ENCODE measurements around the gene RGS17.
A peak's percentile ranks its signal among the peaks of the same experiment; 100 is the strongest.
"Not testable (repeated sequence)": the region's sequence is repeated elsewhere in the genome, so short reads cannot be mapped to it uniquely, and the experiment has no call there.

RGS17 gene

DNA sequence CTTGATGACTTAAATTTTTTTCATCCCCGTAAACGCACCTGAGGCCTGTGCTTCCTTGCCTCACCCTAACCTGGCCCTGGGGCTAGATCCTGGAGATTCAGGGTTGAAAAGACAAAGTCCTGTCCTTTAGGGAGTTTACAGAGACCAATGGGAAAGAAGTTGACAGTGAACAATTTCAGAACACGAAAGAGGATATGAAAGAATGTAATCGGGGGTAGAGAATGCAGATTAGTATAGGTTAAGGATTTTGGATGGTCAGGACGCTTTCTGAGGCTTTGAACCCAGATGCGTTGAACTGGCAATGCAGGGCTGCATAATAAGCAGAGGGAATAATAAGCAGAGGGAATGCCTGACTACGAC, 146.6 kb downstream of the RGS17 start:
- no peak for DNase-seq (ENCODE audit: low read depth in 2 of 2)

DNA sequence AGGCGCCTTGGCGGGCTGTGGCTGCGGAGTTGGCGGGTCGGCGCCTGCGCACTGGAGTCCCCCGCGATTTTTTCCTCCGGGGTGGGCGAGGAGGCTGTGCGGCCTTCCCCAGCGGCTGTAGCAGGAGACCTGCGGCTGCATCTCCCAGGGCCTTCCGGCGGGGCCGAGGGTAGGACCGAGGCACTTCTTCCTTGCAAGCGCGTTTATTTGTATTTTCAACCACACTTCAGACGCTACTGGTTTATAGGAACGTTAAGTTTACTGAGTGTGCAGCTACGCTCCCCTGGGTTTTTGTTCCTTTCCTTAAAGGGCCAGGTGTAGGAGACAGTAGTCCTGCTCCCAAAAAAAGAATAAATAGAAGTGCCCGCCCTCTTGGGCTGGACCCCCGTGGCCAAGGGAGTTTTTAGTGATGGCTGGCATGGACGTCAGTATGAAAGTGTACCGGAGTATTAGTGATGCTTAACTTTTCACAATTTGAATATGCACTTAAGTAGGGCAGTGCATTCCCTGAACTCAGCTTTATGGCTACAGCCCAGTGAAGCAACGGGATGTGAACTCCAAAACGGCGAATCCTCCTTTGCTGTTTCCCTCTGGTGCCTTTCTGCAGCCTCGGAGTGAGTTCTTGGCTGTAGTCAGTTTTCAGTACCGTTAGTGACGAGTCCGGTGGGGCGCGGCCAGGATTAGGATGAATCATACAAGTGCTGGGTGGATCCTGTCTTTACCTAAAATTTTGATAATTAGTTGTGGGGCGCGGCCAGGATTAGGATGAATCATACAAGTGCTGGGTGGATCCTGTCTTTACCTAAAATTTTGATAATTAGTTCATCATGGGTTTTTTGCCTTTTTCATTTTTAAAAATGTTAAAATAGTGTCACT, 147.2 kb downstream of the RGS17 start:
- DNase-seq (ENCODE audit: low read depth in 2 of 2): peak; percentile 85 to 89

DNA sequence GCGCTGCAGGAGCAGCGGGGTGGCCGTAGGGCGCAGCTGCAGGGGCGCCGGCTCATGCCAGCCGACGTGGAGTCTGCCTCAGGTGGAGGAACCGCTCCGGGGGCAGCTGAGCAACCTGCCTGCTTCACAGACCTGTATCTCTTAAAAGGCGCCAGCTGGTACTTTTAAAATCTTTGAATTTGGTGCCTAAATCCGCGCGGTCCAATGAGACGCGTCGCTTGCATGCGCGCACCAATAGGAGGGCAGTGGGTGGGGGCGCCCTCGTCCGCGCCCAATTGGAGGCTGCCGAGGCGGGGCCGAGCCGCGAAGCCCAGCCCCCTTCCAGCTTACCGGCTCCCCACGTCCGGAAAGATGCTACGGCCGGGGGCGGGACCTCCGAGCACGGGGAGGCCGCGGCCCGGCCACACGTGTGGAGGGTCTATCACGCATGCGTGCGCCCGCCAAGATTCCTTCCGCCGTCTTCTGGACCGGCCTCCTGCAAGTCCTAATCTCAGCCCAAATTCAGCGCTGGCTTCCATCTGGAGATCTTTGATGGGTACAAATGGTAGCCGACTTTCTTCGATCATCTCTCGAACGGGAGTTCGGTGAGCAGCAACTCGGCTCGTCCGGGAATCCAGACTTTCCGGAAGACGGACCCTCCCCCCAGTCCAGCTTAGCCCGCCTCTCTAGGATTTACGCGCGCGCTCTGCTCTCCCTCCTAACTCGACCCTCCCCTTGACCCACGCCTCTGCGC, 148.0 kb downstream of the RGS17 start, which contains the start of gene FBXO5:
FBXO5 (minus strand) TSS at position 138 of the 733 bp plus-strand sequence; CDS start at position 56, 82 bp downstream.
- peak; percentile 94 to 96 for DNase-seq (ENCODE audit: low read depth in 2 of 2)

DNA sequence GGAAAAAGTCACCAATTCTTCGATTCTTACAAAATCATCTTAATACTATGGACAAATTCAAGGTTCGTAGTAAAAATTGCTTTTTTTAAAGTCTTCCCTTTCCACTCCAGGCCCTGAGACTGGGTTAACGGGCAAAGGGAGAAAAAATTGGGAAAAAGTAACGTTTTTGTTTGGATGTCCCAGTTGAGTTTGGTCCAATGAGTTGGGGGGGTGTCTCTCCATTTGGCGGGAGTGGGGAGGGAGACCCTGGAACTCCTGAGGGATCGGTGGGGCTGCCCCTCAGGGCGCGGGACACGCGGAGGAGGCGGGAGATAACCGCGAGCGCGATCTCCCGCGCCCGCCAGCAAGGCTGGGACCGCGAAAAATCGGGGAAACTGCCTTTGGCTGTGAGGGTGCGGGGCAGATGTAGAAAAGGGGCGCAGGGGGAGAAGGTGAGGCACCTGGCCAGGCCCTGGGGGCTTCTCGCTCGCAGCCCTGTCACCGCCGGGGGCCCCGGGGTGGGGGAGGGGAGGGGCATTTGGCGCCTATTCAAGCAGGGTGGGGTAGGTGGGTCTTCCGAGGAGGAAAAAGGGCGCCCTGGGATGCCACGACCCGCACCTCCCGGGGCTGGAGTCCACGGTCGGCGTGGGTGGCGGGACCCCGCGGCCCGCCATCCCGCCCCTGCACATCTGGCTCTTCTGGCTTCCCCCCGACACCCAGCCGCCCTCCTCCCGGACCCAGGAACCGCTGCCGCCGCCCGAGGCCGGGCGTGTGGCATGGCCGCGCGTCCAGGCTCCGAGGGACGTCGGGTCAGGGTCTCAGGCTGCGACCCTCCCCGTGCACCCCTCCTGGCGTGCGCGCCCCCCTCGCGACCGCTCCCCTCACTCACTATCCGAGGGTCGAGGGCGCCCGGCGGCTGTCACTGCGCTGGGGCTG, 148.8 kb downstream of the RGS17 start:
- no peak for DNase-seq (ENCODE audit: low read depth in 2 of 2)

DNA sequence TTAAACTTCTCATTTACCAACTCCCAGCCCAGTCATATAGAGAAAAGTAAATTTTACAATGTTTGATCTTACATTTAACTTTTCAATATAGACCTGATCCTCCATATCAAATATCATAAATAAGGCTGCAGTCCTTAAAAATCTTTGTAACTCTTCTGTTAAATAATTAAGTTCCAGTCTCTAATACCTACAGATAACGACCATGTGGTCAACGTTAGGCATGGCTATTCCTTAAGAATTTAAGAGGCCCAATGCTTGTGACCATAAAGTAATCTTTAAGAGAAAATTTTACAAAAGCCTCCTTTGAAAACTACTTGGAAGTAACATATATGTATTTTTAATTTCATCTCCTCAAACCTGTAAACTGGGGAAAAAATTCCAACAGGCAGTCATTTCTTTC, 149.9 kb downstream of the RGS17 start:
- no peak for DNase-seq (ENCODE audit: low read depth in 2 of 2)

DNA sequence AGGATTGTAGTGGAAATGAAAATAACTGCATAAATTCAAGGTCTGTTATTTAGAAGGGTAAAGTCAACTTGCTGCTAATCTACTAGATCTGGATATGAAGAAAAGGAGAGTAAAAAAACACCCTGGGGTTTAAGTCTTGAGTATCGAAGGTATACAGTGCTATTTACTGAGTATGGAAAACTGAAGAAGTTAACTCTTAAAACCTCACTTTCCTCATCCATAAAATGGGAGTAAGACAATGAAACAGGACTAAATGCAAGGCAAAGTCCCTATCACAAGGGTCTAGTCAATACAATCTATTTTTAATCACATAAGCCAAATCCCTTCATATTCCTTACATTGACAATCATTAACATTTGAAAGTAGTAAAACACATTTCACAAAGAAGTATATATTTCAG, 150.4 kb downstream of the RGS17 start:
- no peak for DNase-seq (ENCODE audit: low read depth in 2 of 2)

DNA sequence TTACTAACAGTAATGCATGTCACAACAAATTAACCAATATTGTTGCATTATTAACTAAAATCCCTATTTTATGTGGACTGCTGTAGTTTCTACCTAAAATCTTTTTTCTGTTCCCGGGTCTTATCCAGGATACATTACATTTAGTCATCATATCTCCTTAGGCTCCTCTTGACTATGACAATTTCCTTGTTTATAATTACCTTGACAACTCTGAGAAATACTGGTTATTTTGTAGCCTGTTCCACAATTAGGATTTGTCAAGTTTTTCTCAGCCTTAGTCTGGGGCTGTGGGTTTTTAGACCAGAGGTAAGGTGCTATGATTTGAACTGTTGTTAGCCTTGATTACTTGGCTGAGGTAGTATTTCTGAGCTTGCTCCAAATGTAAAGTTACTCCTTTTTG, 152.0 kb downstream of the RGS17 start:
- DNase-seq (ENCODE audit: low read depth in 2 of 2): no peak

DNA sequence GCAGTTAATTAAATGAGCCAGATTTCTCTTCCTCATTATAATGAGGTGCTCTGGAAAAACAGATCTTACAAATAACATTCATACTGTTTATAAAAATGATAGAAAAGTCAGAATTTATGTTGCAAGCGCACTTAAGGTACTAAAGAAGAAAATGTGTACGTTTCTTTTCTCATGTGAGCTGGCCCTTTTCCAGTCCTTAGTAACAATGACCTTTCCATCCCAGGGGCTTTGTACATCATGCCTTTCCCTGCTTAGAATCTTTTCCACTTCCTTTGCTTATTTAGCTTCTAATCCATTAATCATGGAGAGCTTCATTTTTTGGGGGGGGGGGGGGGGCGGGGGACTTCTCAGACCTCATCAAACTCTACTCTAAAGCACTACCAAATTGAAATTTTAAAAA, 153.0 kb downstream of the RGS17 start:
- DNase-seq (ENCODE audit: low read depth in 2 of 2): no peak

DNA sequence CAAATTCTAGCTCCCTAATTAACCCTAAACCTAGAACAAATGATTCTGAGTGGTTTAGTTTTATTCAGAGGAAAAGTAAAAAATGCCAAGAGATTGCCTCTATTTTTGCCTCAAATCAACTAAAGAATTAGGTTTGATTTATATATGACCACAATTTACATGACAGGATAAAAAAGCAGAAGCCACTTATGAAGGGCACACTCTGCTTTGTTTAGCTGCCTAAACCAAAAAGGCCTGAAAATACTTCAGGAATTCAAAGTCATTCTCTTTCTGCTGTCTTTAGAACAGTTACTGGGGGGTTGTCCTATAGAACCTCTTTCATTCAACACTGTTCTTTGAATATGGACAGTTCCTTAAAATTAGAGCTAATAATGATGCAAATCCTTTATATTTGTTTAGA, 153.5 kb downstream of the RGS17 start:
- no peak for DNase-seq (ENCODE audit: low read depth in 2 of 2)

DNA sequence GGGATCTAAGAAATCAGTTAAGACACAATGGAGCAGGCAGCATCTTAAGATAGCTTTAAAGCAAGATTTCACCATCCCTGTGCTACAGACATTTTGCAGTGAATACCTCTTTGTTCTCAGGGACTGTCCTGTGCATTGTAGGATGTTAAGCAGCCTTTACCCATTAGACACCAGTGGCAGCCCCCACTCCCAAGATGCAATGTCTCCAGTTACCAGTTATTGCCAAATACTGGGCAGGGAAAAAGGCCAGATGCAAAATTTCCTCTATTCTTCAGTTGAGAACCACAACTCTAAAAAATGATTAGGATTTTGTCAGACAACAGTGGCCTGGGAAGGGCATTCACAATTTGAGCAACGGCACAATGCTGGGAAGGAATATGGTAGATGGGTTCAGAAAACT, 154.3 kb downstream of the RGS17 start:
- no peak for DNase-seq (ENCODE audit: low read depth in 2 of 2)

DNA sequence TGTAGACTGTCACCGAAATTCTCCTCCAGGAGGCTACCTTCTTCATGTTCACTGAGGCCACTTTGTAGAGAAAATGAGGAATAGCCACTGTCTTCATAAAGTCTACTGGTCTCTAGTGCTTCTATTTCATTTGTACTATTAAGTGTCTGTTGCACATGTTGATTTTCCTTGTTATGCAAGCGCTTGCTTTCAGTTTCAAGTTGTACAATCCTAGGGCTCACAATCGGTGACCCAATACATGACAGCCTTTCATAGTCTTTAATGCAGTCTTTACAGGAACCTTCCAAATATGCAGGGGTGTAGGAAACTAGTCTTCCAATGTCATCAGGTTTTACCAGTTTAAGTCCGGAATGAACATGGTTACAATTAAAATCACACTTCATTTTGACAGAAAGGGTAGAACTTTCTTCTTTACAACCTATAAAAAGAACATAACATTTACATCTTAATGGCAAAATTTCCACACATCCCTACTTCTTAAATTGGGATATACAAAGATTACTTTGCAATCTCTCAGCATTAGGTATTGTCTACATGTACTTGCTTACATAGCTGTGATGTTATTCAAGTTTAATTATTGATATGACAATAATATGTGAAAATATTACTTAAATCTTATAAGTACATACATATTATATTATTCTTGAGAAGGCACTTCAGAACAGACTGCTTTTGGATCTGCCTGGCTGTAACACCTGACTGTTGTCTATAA, 155.7 kb downstream of the RGS17 start:
- DNase-seq (ENCODE audit: low read depth in 2 of 2): no peak

DNA sequence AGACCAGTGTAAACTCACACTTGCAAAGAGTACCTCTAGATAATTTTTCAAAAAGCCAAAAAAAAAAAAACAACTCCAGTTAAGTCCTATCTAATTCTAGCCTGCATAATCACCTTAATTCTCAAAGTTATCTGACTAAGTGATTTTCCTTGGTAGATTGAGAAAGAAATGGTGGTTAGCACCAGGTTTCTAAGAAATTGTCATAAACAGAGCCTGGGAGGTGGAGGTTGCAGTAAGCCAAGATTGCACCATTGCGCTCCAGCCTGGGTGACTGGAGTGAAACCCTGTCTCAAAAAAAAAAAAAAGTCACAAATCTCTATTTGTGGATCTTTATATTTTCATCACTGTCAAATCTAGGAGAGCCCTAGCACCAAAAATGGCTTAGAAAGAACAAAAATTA, 157.2 kb downstream of the RGS17 start:
- DNase-seq (ENCODE audit: low read depth in 2 of 2): no peak

DNA sequence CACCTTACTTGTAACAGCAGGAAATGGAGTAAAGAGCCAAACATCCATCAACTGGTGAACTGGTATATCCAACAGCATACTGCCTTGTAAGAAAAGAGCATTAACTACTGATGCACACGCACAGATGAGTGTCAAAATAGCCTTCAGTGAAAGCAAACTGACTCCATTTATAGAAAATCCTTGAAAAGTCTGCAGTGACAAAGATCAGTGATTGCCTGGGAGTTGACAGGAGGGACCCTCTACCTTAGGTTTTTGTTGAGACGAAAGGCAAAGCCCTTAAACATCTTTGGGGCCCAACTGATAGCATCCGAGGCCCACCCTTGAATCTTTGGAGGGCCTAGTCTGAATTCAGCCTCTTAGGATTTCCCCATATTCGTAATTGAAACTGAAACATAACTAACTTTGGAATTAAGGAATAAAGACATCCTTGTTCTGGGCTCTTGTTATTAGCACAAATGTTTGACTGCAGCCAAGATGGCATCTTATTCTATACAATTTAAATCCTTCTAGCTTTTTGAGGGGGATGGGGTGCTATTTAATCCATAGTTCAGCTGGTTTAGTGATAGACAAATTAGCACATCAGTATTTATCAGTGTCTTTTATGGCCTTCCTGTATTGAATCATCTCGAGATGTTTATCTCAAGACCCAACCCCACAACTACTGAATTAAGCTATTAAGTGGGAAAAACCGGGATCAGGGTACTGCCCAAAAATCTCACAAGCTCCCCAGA, 161.2 kb downstream of the RGS17 start:
- DNase-seq (ENCODE audit: low read depth in 2 of 2): no peak

DNA sequence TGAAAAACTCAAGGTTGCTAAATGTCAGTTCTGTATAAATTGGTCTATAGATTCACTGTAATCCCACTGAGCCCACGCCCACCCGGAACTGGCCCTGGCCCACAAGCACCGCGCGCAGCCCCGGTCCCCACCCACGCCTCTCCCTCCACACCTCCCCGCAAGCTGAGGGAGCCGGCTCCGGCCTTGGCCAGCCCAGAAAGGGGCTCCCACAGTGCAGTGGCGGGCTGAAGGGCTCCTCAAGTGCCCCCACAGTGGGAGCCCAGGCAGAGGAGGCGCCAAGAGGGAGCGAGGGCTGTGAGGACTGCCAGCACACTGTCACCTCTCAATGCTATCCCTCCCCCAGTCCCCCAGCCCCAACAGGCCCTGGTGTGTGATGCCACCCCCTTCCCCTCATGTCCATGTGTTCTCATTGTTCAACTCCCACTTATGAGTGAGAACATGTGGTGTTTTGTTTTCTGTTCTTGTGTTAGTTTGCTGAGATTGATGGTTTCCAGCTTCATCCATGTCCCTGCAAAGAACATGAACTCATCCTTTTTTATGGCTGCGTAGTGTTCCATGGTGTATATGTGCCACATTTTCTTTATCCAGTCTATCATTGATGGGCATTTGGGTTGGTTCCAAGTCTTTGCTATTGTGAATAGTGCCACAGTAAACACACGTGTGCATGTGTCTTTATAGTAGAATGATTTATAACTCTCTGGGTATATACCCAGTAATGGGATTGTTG, 164.8 kb downstream of the RGS17 start:
- DNase-seq (ENCODE audit: low read depth in 2 of 2): not testable (repeated sequence)

DNA sequence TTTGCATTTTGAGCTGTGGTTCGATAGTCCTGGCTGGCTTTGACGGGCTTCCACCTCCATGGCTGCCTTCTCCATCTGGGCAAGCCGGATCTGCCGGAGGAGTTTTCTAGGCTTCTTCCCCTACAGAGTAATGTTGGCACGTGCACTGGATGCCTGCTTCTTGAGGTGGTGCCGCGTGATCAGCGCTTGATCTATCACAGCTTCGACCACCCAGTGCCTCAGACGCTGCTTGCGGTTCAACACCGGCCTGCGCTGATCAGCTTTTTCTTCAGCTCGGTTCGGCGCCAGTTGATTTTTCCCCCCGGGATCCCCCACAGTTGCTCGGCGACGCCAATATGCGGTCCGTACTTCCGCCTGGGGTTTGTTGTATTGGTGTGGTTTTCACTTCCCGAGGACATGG, 171.7 kb downstream of the RGS17 start:
- no peak for DNase-seq (ENCODE audit: low read depth in 2 of 2)

DNA sequence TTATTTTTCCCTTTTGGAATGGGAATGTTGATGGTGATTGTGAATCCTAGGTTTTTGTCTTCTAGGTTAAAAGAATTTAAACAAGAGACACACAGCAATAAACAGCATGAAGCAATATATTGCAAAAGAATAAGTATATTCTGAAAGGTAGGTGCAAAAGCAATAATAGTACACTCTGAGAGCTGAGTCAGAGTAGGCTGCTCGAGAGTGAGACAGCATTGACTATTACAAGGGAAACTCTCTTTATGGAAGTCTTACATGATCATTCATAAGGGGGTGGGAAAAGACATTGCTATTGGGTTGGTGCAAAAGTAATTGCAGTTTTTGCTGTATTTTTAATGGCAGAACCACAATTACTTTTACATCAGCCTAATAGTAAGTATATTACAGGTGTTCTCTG, 173.3 kb downstream of the RGS17 start:
- no peak for DNase-seq (ENCODE audit: low read depth in 2 of 2)

All from stimulated activated CD8-positive, alpha-beta memory T cell treated with anti-CD3 and anti-CD28 coated beads, Interleukin-2, amount 100 ng/mL, for 1 hour (primary cell).